SK-N-SH (cell line): ENCODE data around the gene PUM1. TPM values are rescaled to one million over a fixed set of nuclear protein-coding genes. Genes with fewer than 3 reads are reported as not detected.
"Not testable (repeated sequence)": the region's sequence is repeated elsewhere in the genome, so short reads cannot be mapped to it uniquely, and the experiment has no call there.

Source experiments
- CTCF ChIA-PET: fragments of 300-600, 350-600 bp; formaldehyde crosslinking; extraction: SDS; loops from one replicate; lab custom pipeline; 2021; lab: Yijun Ruan, JAX
- POLR2A ChIA-PET: fragments of 350-600 bp; sonication (Branson Sonifier 250); formaldehyde crosslinking; extraction: SDS; loops from one replicate; lab custom pipeline; 2020; ENCODE audit warnings: antibody characterized with exemption, inconsistent platforms; lab: Yijun Ruan, JAX
- DNase-seq: peaks from one replicate; pipeline ENCODE4 v3.0.0; 2012
- H2AFZ ChIP-seq: fragments of 200-600 bp; sonication (generic); 2 replicates; pipeline ENCODE4 v1.8.1; 2016; ENCODE audit warnings: antibody characterized with exemption, mild to moderate bottlenecking, low read depth
- H3F3A ChIP-seq: fragments of 200-600 bp; sonication (generic); replicated peaks from 2 replicates; pipeline ENCODE3; 2016; ENCODE audit warnings: antibody characterized with exemption, mild to moderate bottlenecking; ENCODE audit not compliant: insufficient read depth
- H3K27ac ChIP-seq, 2 experiments: fragments of 200-500 bp in 1 of 2; fragments of 200-600 bp in 1 of 2; sonication (Bioruptor generic) in 1 of 2; sonication (generic), shearing (Covaris generic) in 1 of 2; 2 replicates each; pipeline versions ENCODE4 v1.5.1 to v1.6.1; 2014 to 2016; ENCODE audit warnings: low read depth in 2 of 2, inconsistent platforms in 1 of 2, low read length in 1 of 2, mild to moderate bottlenecking in 1 of 2, mixed read lengths in 1 of 2
- H3K27me3 ChIP-seq: fragments of 200-600 bp; sonication (generic), shearing (Covaris generic); 2 replicates; pipeline ENCODE4 v1.6.1; 2016; ENCODE audit warnings: mixed run types; ENCODE audit not compliant: insufficient read depth
- H3K36me3 ChIP-seq, 2 experiments: fragments of 200-500 bp in 1 of 2; fragments of 200-600 bp in 1 of 2; sonication (Bioruptor generic) in 1 of 2; sonication (generic) in 1 of 2; replicated peaks in 1 of 2; 2 replicates each; pipeline versions ENCODE3 to v1.5.1; 2014 to 2016; ENCODE audit warnings: low read length in 1 of 2, mild to moderate bottlenecking in 1 of 2; ENCODE audit not compliant: insufficient read depth in 2 of 2, control insufficient read depth in 1 of 2
- H3K4me1 ChIP-seq, 2 experiments: fragments of 200-500 bp in 1 of 2; fragments of 200-600 bp in 1 of 2; sonication (Bioruptor generic) in 1 of 2; sonication (generic), shearing (Covaris generic) in 1 of 2; 2 replicates each; pipeline versions ENCODE4 v1.5.1 to v1.6.1; 2014 to 2016; ENCODE audit warnings: low read depth in 1 of 2, low read length in 1 of 2, mixed run types in 1 of 2; ENCODE audit not compliant: insufficient read depth in 2 of 2, control insufficient read depth in 1 of 2
- H3K4me2 ChIP-seq: fragments of 200-600 bp; sonication (generic), shearing (Covaris generic); 2 replicates; pipeline ENCODE4 v1.6.1; 2017; ENCODE audit warnings: mixed run types
- H3K4me3 ChIP-seq, 2 experiments: fragments of 200-500 bp in 1 of 2; fragments of 200-600 bp in 1 of 2; sonication (Bioruptor generic) in 1 of 2; sonication (generic), shearing (Covaris generic) in 1 of 2; 2 replicates each; pipeline versions ENCODE4 v1.5.1 to v1.8.1; 2014 to 2016; ENCODE audit warnings: low read depth in 2 of 2, inconsistent platforms in 1 of 2, low read length in 1 of 2, mild to moderate bottlenecking in 1 of 2, mixed read lengths in 1 of 2, moderate library complexity in 1 of 2
- H3K79me2 ChIP-seq: fragments of 200-600 bp; sonication (generic); 2 replicates; pipeline ENCODE4 v1.8.1; 2017; ENCODE audit warnings: mild to moderate bottlenecking; ENCODE audit not compliant: insufficient read depth
- H3K9ac ChIP-seq: fragments of 200-600 bp; sonication (generic); 2 replicates; pipeline ENCODE4 v1.6.1; 2017; ENCODE audit warnings: mixed run types
- H3K9me2 ChIP-seq: fragments of 200-600 bp; sonication (generic); 2 replicates; pipeline ENCODE4 v1.6.1; 2017; ENCODE audit warnings: mixed run types
- H3K9me3 ChIP-seq: fragments of 200-600 bp; sonication (generic); 2 replicates; pipeline ENCODE4 v1.6.1; 2017; ENCODE audit warnings: mixed run types, mild to moderate bottlenecking, moderate library complexity
- H4K20me1 ChIP-seq: fragments of 200-600 bp; sonication (generic); 2 replicates; pipeline ENCODE4 v1.6.1; 2017; ENCODE audit warnings: mild to moderate bottlenecking, mixed run types; ENCODE audit not compliant: insufficient read depth
- EP300 ChIP-seq, 2 experiments: IDR thresholded peaks; 2 replicates each; pipeline versions ENCODE4 v1.4.0 to v1.6.1; 2012; ENCODE audit warnings: borderline replicate concordance in 1 of 2, low read depth in 1 of 2, low read length in 1 of 2
- EZH2phosphoT487 ChIP-seq: fragments of 200-600 bp; sonication (generic); IDR thresholded peaks from 2 replicates; pipeline ENCODE4 v1.6.1; 2017; ENCODE audit warnings: low read depth, mixed run types, mild to moderate bottlenecking, antibody characterized with exemption, moderate library complexity, borderline replicate concordance
- FOSL2 ChIP-seq: IDR thresholded peaks from 2 replicates; pipeline ENCODE4 v1.4.0; 2012; ENCODE audit warnings: low read depth, mild to moderate bottlenecking, moderate library complexity, borderline replicate concordance
- MEF2A ChIP-seq: IDR thresholded peaks from 2 replicates; pipeline ENCODE4 v1.4.0; 2012; ENCODE audit warnings: low read depth, borderline replicate concordance
- MXI1 ChIP-seq: IDR thresholded peaks from 2 replicates; pipeline ENCODE4 v1.6.1; 2012; ENCODE audit warnings: mild to moderate bottlenecking, low read depth, low read length, improper control_type of control experiment
- NFIC ChIP-seq: IDR thresholded peaks from 2 replicates; pipeline ENCODE4 v1.4.0; 2012; ENCODE audit warnings: borderline replicate concordance
- RCOR1 ChIP-seq: fragments of 150-350 bp; IDR thresholded peaks from 2 replicates; pipeline ENCODE4 v1.6.1; 2017; ENCODE audit warnings: antibody characterized with exemption, low read length
- SIN3A ChIP-seq: IDR thresholded peaks from 2 replicates; pipeline ENCODE4 v1.6.1; 2012; ENCODE audit warnings: low read depth, mild to moderate bottlenecking, low read length, moderate library complexity, borderline replicate concordance
- TCF12 ChIP-seq: IDR thresholded peaks from 2 replicates; pipeline ENCODE4 v1.4.0; 2012
- WGBS: methylation state at CpG from one replicate; pipeline ENCODE4 v1.1.6; 2017; ENCODE audit warnings: low lambda C conversion rate; 5-methylcytosine and 5-hydroxymethylcytosine counted together
- polyA plus RNA-seq, 3 experiments: library from polyadenylated mRNA; depleted of rRNA; stranded (reverse); fragments of >200 nt; gene quantifications; 2 replicates each; pipeline ENCODE4 v1.2.3, GENCODE V29; 2012
- TF ChIP-seq, protein P1 (sequence below): fragments of 150-350 bp; IDR thresholded peaks from 2 replicates; pipeline ENCODE4 v1.6.1; 2016; ENCODE audit warnings: mild to moderate bottlenecking, low read depth, low read length

Gene PUM1
- polyA plus RNA-seq, 1 of the 3 experiments (the other 2 are of a cell fraction) = 66.7 TPM

DNA sequence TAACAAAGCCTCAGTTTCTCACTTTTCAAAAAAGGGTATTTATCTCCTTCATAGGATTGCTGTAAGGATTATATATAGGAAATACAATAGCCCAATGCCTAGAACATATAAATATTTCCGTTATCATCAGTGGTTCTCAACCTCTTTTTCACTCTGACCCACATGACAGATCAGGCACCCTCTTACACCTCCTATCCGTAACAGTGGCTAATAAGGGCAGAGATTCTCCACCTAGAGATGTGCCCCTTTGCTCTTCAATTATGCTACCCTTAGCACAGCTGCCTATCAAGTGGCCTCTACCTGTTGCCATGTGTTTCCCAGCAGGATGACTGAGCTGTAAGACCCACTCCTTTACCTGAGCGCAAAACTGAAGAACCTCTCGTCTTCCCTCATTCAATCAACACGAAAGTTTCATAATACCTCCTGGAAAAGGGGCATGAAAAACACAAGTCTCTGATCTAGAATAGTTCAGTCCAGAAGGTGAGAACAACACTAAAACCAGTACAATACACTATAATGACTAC lies 10.5 kb downstream of the PUM1 start:
- no peaks in the 10 kb centered on the region; a peak in 1 of 4 replicates for H3K4me1 ChIP-seq
- no peak for DNase-seq
- ChIA-PET POLR2A (no interaction called here), CTCF (no interaction called here)
- no peaks in the 10 kb centered on the region for H3K9me3 ChIP-seq
- peak overlapping the region in 1 of 2 experiments; percentile 63; a peak in 2 of 4 replicates for H3K27ac ChIP-seq
- no peak overlapping the region for H3K4me2 ChIP-seq
- 89% methylated on average over 5 of the region's 5 CpGs for WGBS
- peaks cover 98% of the 10 kb centered on the region for H4K20me1 ChIP-seq
- peaks cover 27 to 58% of the 10 kb centered on the region in 2 experiments for H3K36me3 ChIP-seq
- peaks cover 27% of the 10 kb centered on the region for H3F3A ChIP-seq
- H3K27me3 ChIP-seq = no peaks in the 10 kb centered on the region
- H3K79me2 ChIP-seq = peaks cover 100% of the 10 kb centered on the region
- H3K9ac ChIP-seq = no peak overlapping the region
- TF ChIP-seq EZH2phosphoT487 (no peak), MEF2A (no peak), EP300 (IDR thresholded peaks at IDR 0.05; ENCODE audit: borderline replicate concordance in 1 of 2, low read depth in 1 of 2, low read length in 1 of 2) (no peak), RCOR1 (no peak), SIN3A (no peak), MXI1 (no peak), NFIC (no peak)
- TF ChIP-seq, protein P1, sequence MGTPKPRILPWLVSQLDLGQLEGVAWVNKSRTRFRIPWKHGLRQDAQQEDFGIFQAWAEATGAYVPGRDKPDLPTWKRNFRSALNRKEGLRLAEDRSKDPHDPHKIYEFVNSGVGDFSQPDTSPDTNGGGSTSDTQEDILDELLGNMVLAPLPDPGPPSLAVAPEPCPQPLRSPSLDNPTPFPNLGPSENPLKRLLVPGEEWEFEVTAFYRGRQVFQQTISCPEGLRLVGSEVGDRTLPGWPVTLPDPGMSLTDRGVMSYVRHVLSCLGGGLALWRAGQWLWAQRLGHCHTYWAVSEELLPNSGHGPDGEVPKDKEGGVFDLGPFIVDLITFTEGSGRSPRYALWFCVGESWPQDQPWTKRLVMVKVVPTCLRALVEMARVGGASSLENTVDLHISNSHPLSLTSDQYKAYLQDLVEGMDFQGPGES = no peak
- H3K4me3 ChIP-seq = no peak overlapping the region
- H3K9me2 ChIP-seq = no peaks in the 10 kb centered on the region
- H2AFZ ChIP-seq = no peak overlapping the region

DNA sequence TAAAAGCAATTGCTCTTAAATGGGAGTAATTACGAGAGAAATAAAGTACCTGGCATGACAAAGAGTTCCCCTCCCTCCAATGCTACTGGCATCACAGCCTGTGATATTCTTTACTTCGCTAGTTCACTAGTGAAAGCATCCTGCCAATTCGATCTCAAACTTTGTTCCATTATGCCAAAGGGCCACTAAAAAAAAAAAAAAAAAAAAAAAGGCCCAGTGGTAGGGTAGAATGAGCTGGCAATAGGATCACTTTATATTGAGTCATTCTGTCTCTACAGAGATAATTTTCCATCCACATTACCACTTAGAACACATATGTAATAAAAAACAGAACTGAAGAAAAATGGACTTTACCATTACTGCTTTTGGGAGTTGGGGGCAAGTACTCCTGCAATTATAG lies 11.2 kb downstream of the PUM1 start:
- CTCF ChIA-PET = interaction anchor here (1.1 kb wide), 1 partner anchor 10 kb away, joined by 3 read pairs; no protein-coding TSS in a partner anchor
- DNase-seq = no peak
- Histone ChIP-seq H3K36me3 (peaks cover 27 to 54% of the 10 kb centered on the region in 2 experiments), H3K9ac (no peak overlapping the region), H3K9me2 (no peaks in the 10 kb centered on the region), H3K4me1 (no peaks in the 10 kb centered on the region; a peak in 1 of 4 replicates), H3K27ac (peak overlapping the region in 1 of 2 experiments; percentile 63; a peak in 2 of 4 replicates), H3F3A (peaks cover 27% of the 10 kb centered on the region), H3K9me3 (no peaks in the 10 kb centered on the region), H3K79me2 (peaks cover 100% of the 10 kb centered on the region), H3K27me3 (no peaks in the 10 kb centered on the region), H3K4me3 (no peak overlapping the region), H2AFZ (no peak overlapping the region), H3K4me2 (0 out of 2 replicates have a peak overlapping the region, but pooled peaks have one; percentile 0), H4K20me1 (peaks cover 98% of the 10 kb centered on the region)
- WGBS = 41% methylated on average over 3 of the region's 3 CpGs
- POLR2A ChIA-PET = no interaction called here
- TF ChIP-seq FOSL2 = peak; percentile 43; the same call in 1 of the 2 replicates
- TF ChIP-seq TCF12 = no peak; the same call in 1 of the 2 replicates

DNA sequence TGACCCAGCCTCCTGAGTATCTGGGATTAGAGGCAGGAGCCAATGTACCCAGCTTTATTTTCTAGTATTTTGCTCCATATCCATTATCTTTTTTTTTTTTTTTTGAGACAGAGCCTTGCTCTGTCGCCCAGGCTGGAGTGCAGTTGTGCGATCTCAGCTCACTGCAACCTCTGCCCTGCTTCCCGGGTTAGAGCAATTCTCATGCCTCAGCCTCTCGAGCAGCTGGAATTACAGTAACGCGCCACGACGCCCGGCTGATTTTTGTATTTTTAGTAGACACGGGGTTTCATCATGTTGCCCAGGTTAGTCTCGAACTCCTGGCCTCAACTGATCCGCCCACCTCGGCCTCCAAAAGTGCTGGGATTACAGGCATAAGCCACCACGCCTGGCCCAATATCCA lies 12.9 kb downstream of the PUM1 start:
- Histone ChIP-seq H3K36me3 (peaks cover 19 to 37% of the 10 kb centered on the region in 2 experiments), H3F3A (peaks cover 27% of the 10 kb centered on the region), H4K20me1 (peaks cover 95% of the 10 kb centered on the region), H3K79me2 (peaks cover 100% of the 10 kb centered on the region)
- 89% methylated on average over 12 of the region's 14 CpGs for WGBS
- H3K27me3 ChIP-seq, CTCF ChIA-PET, H3K4me2 ChIP-seq, DNase-seq, H3K4me1 ChIP-seq, H3K4me3 ChIP-seq, POLR2A ChIA-PET, H3K9ac ChIP-seq, H3K27ac ChIP-seq, H3K9me2 ChIP-seq, H2AFZ ChIP-seq, H3K9me3 ChIP-seq: not testable (repeated sequence)
